SK-N-SH (cell line): Measurements from ENCODE around the gene RERGL. TPM values are rescaled to one million over a fixed set of nuclear protein-coding genes. Genes with fewer than 3 reads are reported as not detected.
"Not testable (repeated sequence)": the region's sequence is repeated elsewhere in the genome, so short reads cannot be mapped to it uniquely, and the experiment has no call there.

Source experiments
- CTCF ChIA-PET: fragments of 300-600, 350-600 bp; formaldehyde crosslinking; extraction: SDS; loops from one replicate; lab custom pipeline; 2021; lab: Yijun Ruan, JAX
- POLR2A ChIA-PET: fragments of 350-600 bp; sonication (Branson Sonifier 250); formaldehyde crosslinking; extraction: SDS; loops from one replicate; lab custom pipeline; 2020; ENCODE audit warnings: antibody characterized with exemption, inconsistent platforms; lab: Yijun Ruan, JAX
- DNase-seq: peaks from one replicate; pipeline ENCODE4 v3.0.0; 2012
- H2AFZ ChIP-seq: fragments of 200-600 bp; sonication (generic); 2 replicates; pipeline ENCODE4 v1.8.1; 2016; ENCODE audit warnings: antibody characterized with exemption, mild to moderate bottlenecking, low read depth
- H3F3A ChIP-seq: fragments of 200-600 bp; sonication (generic); replicated peaks from 2 replicates; pipeline ENCODE3; 2016; ENCODE audit warnings: antibody characterized with exemption, mild to moderate bottlenecking; ENCODE audit not compliant: insufficient read depth
- H3K27ac ChIP-seq, 2 experiments: fragments of 200-500 bp in 1 of 2; fragments of 200-600 bp in 1 of 2; sonication (Bioruptor generic) in 1 of 2; sonication (generic), shearing (Covaris generic) in 1 of 2; 2 replicates each; pipeline versions ENCODE4 v1.5.1 to v1.6.1; 2014 to 2016; ENCODE audit warnings: low read depth in 2 of 2, inconsistent platforms in 1 of 2, low read length in 1 of 2, mild to moderate bottlenecking in 1 of 2, mixed read lengths in 1 of 2
- H3K27me3 ChIP-seq: fragments of 200-600 bp; sonication (generic), shearing (Covaris generic); 2 replicates; pipeline ENCODE4 v1.6.1; 2016; ENCODE audit warnings: mixed run types; ENCODE audit not compliant: insufficient read depth
- H3K36me3 ChIP-seq, 2 experiments: fragments of 200-500 bp in 1 of 2; fragments of 200-600 bp in 1 of 2; sonication (Bioruptor generic) in 1 of 2; sonication (generic) in 1 of 2; replicated peaks in 1 of 2; 2 replicates each; pipeline versions ENCODE3 to v1.5.1; 2014 to 2016; ENCODE audit warnings: low read length in 1 of 2, mild to moderate bottlenecking in 1 of 2; ENCODE audit not compliant: insufficient read depth in 2 of 2, control insufficient read depth in 1 of 2
- H3K4me1 ChIP-seq, 2 experiments: fragments of 200-500 bp in 1 of 2; fragments of 200-600 bp in 1 of 2; sonication (Bioruptor generic) in 1 of 2; sonication (generic), shearing (Covaris generic) in 1 of 2; 2 replicates each; pipeline versions ENCODE4 v1.5.1 to v1.6.1; 2014 to 2016; ENCODE audit warnings: low read depth in 1 of 2, low read length in 1 of 2, mixed run types in 1 of 2; ENCODE audit not compliant: insufficient read depth in 2 of 2, control insufficient read depth in 1 of 2
- H3K4me2 ChIP-seq: fragments of 200-600 bp; sonication (generic), shearing (Covaris generic); 2 replicates; pipeline ENCODE4 v1.6.1; 2017; ENCODE audit warnings: mixed run types
- H3K4me3 ChIP-seq, 2 experiments: fragments of 200-500 bp in 1 of 2; fragments of 200-600 bp in 1 of 2; sonication (Bioruptor generic) in 1 of 2; sonication (generic), shearing (Covaris generic) in 1 of 2; 2 replicates each; pipeline versions ENCODE4 v1.5.1 to v1.8.1; 2014 to 2016; ENCODE audit warnings: low read depth in 2 of 2, inconsistent platforms in 1 of 2, low read length in 1 of 2, mild to moderate bottlenecking in 1 of 2, mixed read lengths in 1 of 2, moderate library complexity in 1 of 2
- H3K79me2 ChIP-seq: fragments of 200-600 bp; sonication (generic); 2 replicates; pipeline ENCODE4 v1.8.1; 2017; ENCODE audit warnings: mild to moderate bottlenecking; ENCODE audit not compliant: insufficient read depth
- H3K9ac ChIP-seq: fragments of 200-600 bp; sonication (generic); 2 replicates; pipeline ENCODE4 v1.6.1; 2017; ENCODE audit warnings: mixed run types
- H3K9me2 ChIP-seq: fragments of 200-600 bp; sonication (generic); 2 replicates; pipeline ENCODE4 v1.6.1; 2017; ENCODE audit warnings: mixed run types
- H3K9me3 ChIP-seq: fragments of 200-600 bp; sonication (generic); 2 replicates; pipeline ENCODE4 v1.6.1; 2017; ENCODE audit warnings: mixed run types, mild to moderate bottlenecking, moderate library complexity
- H4K20me1 ChIP-seq: fragments of 200-600 bp; sonication (generic); 2 replicates; pipeline ENCODE4 v1.6.1; 2017; ENCODE audit warnings: mild to moderate bottlenecking, mixed run types; ENCODE audit not compliant: insufficient read depth
- CHD2 ChIP-seq: fragments of 150-350 bp; IDR thresholded peaks from 2 replicates; pipeline ENCODE4 v1.6.1; 2018; ENCODE audit warnings: low read length; ENCODE audit not compliant: partially characterized antibody
- CTCF ChIP-seq: fragments of 200-600 bp; sonication (generic); IDR thresholded peaks from 2 replicates; pipeline ENCODE4 v1.6.1; 2017; ENCODE audit warnings: antibody characterized with exemption, mild to moderate bottlenecking, moderate library complexity
- EP300 ChIP-seq, 2 experiments: IDR thresholded peaks; 2 replicates each; pipeline versions ENCODE4 v1.4.0 to v1.6.1; 2012; ENCODE audit warnings: borderline replicate concordance in 1 of 2, low read depth in 1 of 2, low read length in 1 of 2
- EZH2phosphoT487 ChIP-seq: fragments of 200-600 bp; sonication (generic); IDR thresholded peaks from 2 replicates; pipeline ENCODE4 v1.6.1; 2017; ENCODE audit warnings: low read depth, mixed run types, mild to moderate bottlenecking, antibody characterized with exemption, moderate library complexity, borderline replicate concordance
- GABPA ChIP-seq: IDR thresholded peaks from 2 replicates; pipeline ENCODE4 v1.4.0; 2012; ENCODE audit warnings: low read depth, mild to moderate bottlenecking
- GATA2 ChIP-seq: sonication (generic); formaldehyde crosslinking; IDR thresholded peaks from 2 replicates; pipeline ENCODE4 v1.5.0; 2020; ENCODE audit warnings: mild to moderate bottlenecking, missing genetic modification reagents
- JUND ChIP-seq: IDR thresholded peaks from 2 replicates; pipeline ENCODE4 v1.4.0; 2012
- MXI1 ChIP-seq: IDR thresholded peaks from 2 replicates; pipeline ENCODE4 v1.6.1; 2012; ENCODE audit warnings: mild to moderate bottlenecking, low read depth, low read length, improper control_type of control experiment
- NRF1 ChIP-seq: IDR thresholded peaks from 2 replicates; pipeline ENCODE4 v1.6.1; 2012; ENCODE audit warnings: low read depth, mild to moderate bottlenecking, low read length
- RCOR1 ChIP-seq: fragments of 150-350 bp; IDR thresholded peaks from 2 replicates; pipeline ENCODE4 v1.6.1; 2017; ENCODE audit warnings: antibody characterized with exemption, low read length
- TCF12 ChIP-seq: IDR thresholded peaks from 2 replicates; pipeline ENCODE4 v1.4.0; 2012
- USF1 ChIP-seq: IDR thresholded peaks from 2 replicates; pipeline ENCODE4 v1.4.0; 2012; ENCODE audit warnings: low read depth, borderline replicate concordance
- USF2 ChIP-seq: fragments of 150-350 bp; IDR thresholded peaks from 2 replicates; pipeline ENCODE4 v1.6.1; 2017; ENCODE audit warnings: antibody characterized with exemption, low read length, low read depth, borderline replicate concordance
- ZBTB33 ChIP-seq: IDR thresholded peaks from 2 replicates; pipeline ENCODE4 v1.4.0; 2012; ENCODE audit warnings: low read depth, borderline replicate concordance
- WGBS: methylation state at CpG from one replicate; pipeline ENCODE4 v1.1.6; 2017; ENCODE audit warnings: low lambda C conversion rate; 5-methylcytosine and 5-hydroxymethylcytosine counted together
- polyA plus RNA-seq, 3 experiments: library from polyadenylated mRNA; depleted of rRNA; stranded (reverse); fragments of >200 nt; gene quantifications; 2 replicates each; pipeline ENCODE4 v1.2.3, GENCODE V29; 2012

RERGL gene
- polyA plus RNA-seq, 1 of the 3 experiments (the other 2 are of a cell fraction), result 0.13 TPM

- no peak overlapping the region for H3K4me2 ChIP-seq
- CTCF ChIA-PET, result no interaction called here
- no peak for DNase-seq
- H3K36me3 ChIP-seq, result no peaks in the 10 kb centered on the region
- H3K27me3 ChIP-seq, result no peaks in the 10 kb centered on the region; the same call in 1 of the 2 replicates
- TF ChIP-seq USF1, result no peak
- no peak for TF ChIP-seq NRF1
- TF ChIP-seq USF2, result no peak
- no peak for TF ChIP-seq ZBTB33
- TF ChIP-seq EP300 (IDR thresholded peaks at IDR 0.05; ENCODE audit: borderline replicate concordance in 1 of 2, low read depth in 1 of 2, low read length in 1 of 2), result no peak
- TF ChIP-seq EZH2phosphoT487, result no peak
- no peak for TF ChIP-seq CTCF
- TF ChIP-seq RCOR1, result no peak
- TF ChIP-seq GABPA, result no peak
- TF ChIP-seq JUND, result no peak
- TF ChIP-seq GATA2 (CRISPR knock-in tag), result no peak
- no peak for TF ChIP-seq MXI1
- no peak for TF ChIP-seq TCF12
- no peak for TF ChIP-seq CHD2
- H3K9me2 ChIP-seq, result no peaks in the 10 kb centered on the region
- H4K20me1 ChIP-seq, result no peaks in the 10 kb centered on the region
- no peaks in the 10 kb centered on the region for H3K4me1 ChIP-seq
- H2AFZ ChIP-seq, result no peak overlapping the region
- H3K9ac ChIP-seq, result no peak overlapping the region
- H3K27ac ChIP-seq, result no peak overlapping the region
- POLR2A ChIA-PET, result no interaction called here
- no peaks in the 10 kb centered on the region for H3F3A ChIP-seq
- WGBS, result 6% methylated on average over 4 of the region's 4 CpGs
- H3K4me3 ChIP-seq, result no peak overlapping the region
- no peaks in the 10 kb centered on the region for H3K79me2 ChIP-seq
- no peaks in the 10 kb centered on the region for H3K9me3 ChIP-seq
Measured at GRCh38 chr12:18066666-18067065, 23.3 kb downstream of the RERGL start.

- H3K9ac ChIP-seq, H3K27ac ChIP-seq, H3K4me3 ChIP-seq, H3K4me2 ChIP-seq, H4K20me1 ChIP-seq, H3K79me2 ChIP-seq, DNase-seq, H3K9me3 ChIP-seq, POLR2A ChIA-PET, H3K27me3 ChIP-seq, H3F3A ChIP-seq, H3K36me3 ChIP-seq, H2AFZ ChIP-seq, H3K4me1 ChIP-seq, H3K9me2 ChIP-seq: not testable (repeated sequence)
- WGBS, result 2% methylated on average over 4 of the region's 4 CpGs
- CTCF ChIA-PET, result interaction anchor here (0.7 kb wide), 1 partner anchor 17 kb away, joined by 3 read pairs; no protein-coding TSS in a partner anchor
Measured at GRCh38 chr12:18062867-18063266, 27.1 kb downstream of the RERGL start.
